Measurements from ENCODE around the gene CDH11.

GRCh38 chr16:65042438-65043365 is 79.2 kb downstream of the CDH11 start:
- TF ChIP-seq EZH2 (IDR thresholded peaks at IDR 0.05; ENCODE audit: borderline replicate concordance, low read depth, low read length) (no peak), SMARCA5 (IDR thresholded peaks at IDR 0.05) (no peak), ZBTB17 (CRISPR knock-in tag; IDR thresholded peaks at IDR 0.05) (no peak), TCF7 (IDR thresholded peaks at IDR 0.05; ENCODE audit: borderline replicate concordance) (no peak), PREB (CRISPR knock-in tag; IDR thresholded peaks at IDR 0.05) (no peak), ARID1B (IDR thresholded peaks at IDR 0.05) (no peak), ARHGAP35 (IDR thresholded peaks at IDR 0.05; ENCODE audit: partially characterized antibody) (no peak)

Data from K562 (cell line).